ENCODE measurements around the gene DVL2.

GRCh38 chr17:7225711-7226331 lies 8.5 kb downstream of the DVL2 start:
- no peak for TF ChIP-seq GATA2 (IDR thresholded peaks at IDR 0.05; ENCODE audit: low read depth, low read length)
- no peak for TF ChIP-seq GATA3 (IDR thresholded peaks at IDR 0.05; ENCODE audit: low read depth, low read length)
